ENCODE measurements around the gene HIPK2. TPM values are rescaled to one million over a fixed set of nuclear protein-coding genes. Genes with fewer than 3 reads are reported as not detected.
"Not testable (repeated sequence)": the region's sequence is repeated elsewhere in the genome, so short reads cannot be mapped to it uniquely, and the experiment has no call there.

HIPK2 gene
- total RNA-seq, 1 donor from 2014 or later, result 23.0 TPM

DNA sequence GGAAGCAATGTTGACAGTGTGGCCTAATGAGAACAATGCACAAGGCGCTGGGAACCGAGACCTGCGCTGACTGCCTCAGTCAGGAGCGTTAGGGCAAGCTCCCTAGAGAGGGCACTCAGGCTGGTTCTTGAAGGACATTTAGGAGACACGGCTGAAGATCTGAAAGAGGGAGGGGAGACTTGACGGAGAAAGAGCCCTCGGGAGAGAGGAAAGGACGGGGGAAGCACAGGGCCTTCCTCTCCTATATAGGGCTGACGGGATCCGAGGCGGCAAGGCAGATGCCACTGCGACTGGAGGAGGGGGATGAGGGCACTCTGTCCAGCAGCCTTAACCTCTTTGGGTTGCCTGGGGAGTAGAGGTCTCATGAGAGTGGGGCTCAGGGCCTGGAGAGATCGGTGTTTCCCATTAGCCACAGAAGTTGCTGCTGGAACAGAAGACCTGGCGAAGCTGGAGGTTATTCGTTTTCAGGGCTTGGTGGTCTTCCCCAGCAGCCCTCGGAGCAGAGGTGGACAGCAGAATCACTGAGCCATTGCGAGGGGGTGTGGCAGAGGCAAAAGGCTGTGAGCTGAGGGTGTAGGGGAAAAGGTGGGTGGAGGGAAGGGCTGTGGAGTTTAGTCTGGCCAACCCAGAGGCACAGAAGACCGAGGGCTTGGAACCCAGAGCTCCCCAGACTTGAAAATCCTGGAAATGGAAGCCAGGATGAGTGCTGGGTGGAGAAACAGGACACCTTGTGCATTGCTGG lies 218.3 kb downstream of the HIPK2 start:
- Mint-ChIP-seq H3K4me3 (no peak overlapping the region), H3K4me1 (no peaks in the 10 kb centered on the region), H3K27ac (no peak overlapping the region), H3K9me3 (peaks cover 2% of the 10 kb centered on the region), H3K36me3 (ENCODE audit: low read depth) (no peaks in the 10 kb centered on the region), H3K27me3 (peaks cover 9% of the 10 kb centered on the region)
- DNase-seq (no peak), ATAC-seq (ENCODE audit: low read depth) (no peak)
- TF ChIP-seq CTCF (IDR thresholded peaks at IDR 0.05), result no peak
- CTCF ChIA-PET, result no interaction called here
- intact Hi-C loops (cut with micrococcal nuclease), result no loop called here
- POLR2A ChIA-PET, result no interaction called here

DNA sequence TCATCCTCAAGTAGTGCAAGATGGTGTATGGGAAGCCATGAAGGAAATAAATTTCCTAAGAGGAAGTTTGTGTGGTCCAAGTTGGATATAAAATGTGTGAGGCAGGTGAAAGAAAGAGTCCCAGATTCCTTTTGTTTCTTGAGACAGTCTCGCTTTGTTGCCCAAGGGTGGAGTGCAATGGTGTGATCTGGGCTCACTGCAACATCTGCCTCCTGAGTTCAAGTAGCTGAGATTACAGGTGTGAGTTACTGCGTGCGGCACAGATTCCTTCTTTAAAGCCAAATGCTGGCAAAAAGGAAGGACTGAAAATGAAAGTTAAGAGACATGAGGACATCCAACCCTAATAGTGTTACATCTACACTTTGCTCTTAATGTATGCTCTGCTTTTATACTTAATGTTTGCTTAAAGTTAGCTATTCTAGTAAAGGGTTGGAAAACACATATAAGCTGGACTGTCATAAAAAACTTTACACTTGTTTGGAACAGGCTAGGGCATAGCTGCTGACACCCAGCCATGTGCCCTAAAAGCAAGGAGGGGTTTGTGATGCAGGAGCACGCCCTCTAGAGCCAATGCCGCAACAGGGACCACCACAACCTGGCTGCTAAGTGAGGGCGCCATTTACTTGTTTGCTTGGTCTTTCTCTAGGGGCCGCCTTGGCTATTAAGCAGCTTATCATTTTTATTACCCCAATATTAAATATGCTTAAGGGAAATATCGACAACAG lies 219.8 kb downstream of the HIPK2 start:
- H3K36me3 Mint-ChIP-seq (ENCODE audit: low read depth), result no peaks in the 10 kb centered on the region
- H3K4me1 Mint-ChIP-seq, result no peaks in the 10 kb centered on the region
- TF ChIP-seq CTCF (IDR thresholded peaks at IDR 0.05), result no peak
- intact Hi-C loops (cut with micrococcal nuclease), result no loop called here
- POLR2A ChIA-PET, result no interaction called here
- CTCF ChIA-PET, result no interaction called here
- peaks cover 9% of the 10 kb centered on the region for H3K27me3 Mint-ChIP-seq
- H3K9me3 Mint-ChIP-seq, result peaks cover 2% of the 10 kb centered on the region
- no peak for ATAC-seq (ENCODE audit: low read depth)
- H3K4me3 Mint-ChIP-seq, result no peak overlapping the region
- H3K27ac Mint-ChIP-seq, result no peak overlapping the region
- DNase-seq, result no peak

GRCh38 chr7:139553991-139554700 lies 223.7 kb downstream of the HIPK2 start:
- intact Hi-C loops (cut with micrococcal nuclease); ATAC-seq (ENCODE audit: low read depth); H3K4me3 Mint-ChIP-seq; H3K9me3 Mint-ChIP-seq; DNase-seq; H3K27me3 Mint-ChIP-seq; H3K27ac Mint-ChIP-seq; H3K36me3 Mint-ChIP-seq (ENCODE audit: low read depth); POLR2A ChIA-PET; CTCF ChIA-PET; H3K4me1 Mint-ChIP-seq: not testable (repeated sequence)

GRCh38 chr7:139548302-139549028 lies 229.3 kb downstream of the HIPK2 start:
- ATAC-seq (ENCODE audit: low read depth) (no peak), DNase-seq (no peak)
- TF ChIP-seq CTCF (IDR thresholded peaks at IDR 0.05), result no peak
- no peak overlapping the region for H3K27ac Mint-ChIP-seq
- H3K27me3 Mint-ChIP-seq, result no peaks in the 10 kb centered on the region
- H3K36me3 Mint-ChIP-seq (ENCODE audit: low read depth), result no peaks in the 10 kb centered on the region
- POLR2A ChIA-PET, result no interaction called here
- CTCF ChIA-PET, result no interaction called here
- intact Hi-C loops (cut with micrococcal nuclease), result no loop called here
- H3K4me1 Mint-ChIP-seq, result no peaks in the 10 kb centered on the region
- no peaks in the 10 kb centered on the region for H3K9me3 Mint-ChIP-seq
- H3K4me3 Mint-ChIP-seq, result no peak overlapping the region

DNA sequence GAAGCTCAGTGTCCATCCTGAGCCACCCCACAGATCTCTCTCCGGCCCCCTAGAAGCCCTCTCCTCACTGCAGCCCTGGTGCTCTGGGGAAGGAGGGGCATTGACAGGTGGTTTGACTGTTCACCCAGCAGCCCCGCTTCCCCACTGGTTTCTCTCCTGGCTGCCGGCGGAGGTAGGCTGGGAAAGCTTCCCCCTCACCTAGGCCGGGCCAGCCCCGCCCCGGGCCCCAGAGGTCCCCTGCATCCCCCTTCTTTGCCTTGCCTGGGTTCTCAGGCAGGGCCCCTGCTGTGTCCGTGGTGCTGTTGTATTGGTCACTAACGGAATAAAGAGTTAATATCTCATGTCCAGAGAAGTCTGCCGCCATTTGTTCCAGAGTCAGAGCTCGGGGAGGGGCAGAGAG lies 233.2 kb downstream of the HIPK2 start:
- TF ChIP-seq CTCF (IDR thresholded peaks at IDR 0.05), result no peak
- intact Hi-C loops (cut with micrococcal nuclease), result no loop called here
- ATAC-seq (ENCODE audit: low read depth), result no peak
- no peak overlapping the region for H3K4me3 Mint-ChIP-seq
- ChIA-PET POLR2A (no interaction called here), CTCF (no interaction called here)
- H3K27me3 Mint-ChIP-seq, result no peaks in the 10 kb centered on the region
- no peak overlapping the region for H3K27ac Mint-ChIP-seq
- no peaks in the 10 kb centered on the region for H3K4me1 Mint-ChIP-seq
- no peaks in the 10 kb centered on the region for H3K36me3 Mint-ChIP-seq (ENCODE audit: low read depth)
- no peaks in the 10 kb centered on the region for H3K9me3 Mint-ChIP-seq
- no peak for DNase-seq

Data from activated B cell treated with CpG ODN at 0.5 μM for 24 hours (primary cell).